ENCODE results near the gene PSME1. TPM values are rescaled to one million over a fixed set of nuclear protein-coding genes. Genes with fewer than 3 reads are reported as not detected.

PSME1 gene
- total RNA-seq, 1 donor from 2014 or later: 32.7 TPM

DNA sequence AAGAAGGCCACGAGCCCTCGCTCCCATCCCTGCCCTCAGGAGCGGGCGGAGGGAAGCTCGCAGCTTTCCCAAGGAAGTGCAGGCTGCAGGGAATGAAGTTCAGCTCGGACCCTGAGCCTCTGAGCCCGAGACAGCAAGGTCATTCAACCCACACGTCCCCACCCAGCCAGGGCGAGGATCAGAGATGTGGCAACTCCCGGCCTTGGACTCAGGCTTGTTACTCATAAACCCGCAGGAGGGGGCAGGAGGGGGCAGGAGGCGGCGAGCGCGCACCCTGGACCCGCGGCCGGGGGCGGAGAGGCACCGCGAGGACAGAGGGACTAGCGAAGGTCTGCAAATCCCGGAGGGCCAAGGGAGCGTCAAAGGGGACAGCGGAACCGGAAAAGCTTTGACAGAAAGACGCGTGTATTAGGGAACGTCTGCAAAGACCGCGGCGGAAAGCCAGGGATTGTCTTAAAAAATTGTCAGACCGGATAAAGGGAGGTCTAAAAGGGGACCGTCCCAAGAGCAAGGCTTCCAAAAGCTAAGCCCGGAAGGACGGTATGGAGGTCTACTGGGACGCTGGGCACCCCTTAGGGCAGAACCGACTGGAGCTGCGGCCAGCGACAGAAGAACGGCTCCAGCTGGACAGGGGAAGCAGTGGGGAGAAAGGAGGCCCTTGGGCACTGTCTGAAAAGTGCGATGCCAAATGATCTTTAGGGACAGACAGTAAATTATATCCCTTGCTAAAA is 22.0 kb upstream of the PSME1 start:
- H3K4me1 Mint-ChIP-seq: peaks cover 15% of the 10 kb centered on the region
- peak; percentile 92 for DNase-seq (ENCODE audit: low spot score)
- peak overlapping the region; percentile 79 for H3K4me2 ChIP-seq
- peak overlapping the region; percentile 65 for H3K27ac ChIP-seq
- peak overlapping the region; percentile 94 for H3K4me3 Mint-ChIP-seq
- H3K36me3 Mint-ChIP-seq: peaks cover 5% of the 10 kb centered on the region
- H3K27ac Mint-ChIP-seq: peak overlapping the region; percentile 95
- H3K4me1 ChIP-seq: peaks cover 6% of the 10 kb centered on the region
- H3K27me3 Mint-ChIP-seq (ENCODE audit: insufficient read depth, low read depth): peaks cover 3% of the 10 kb centered on the region
- H3K9me3 ChIP-seq (ENCODE audit: low read depth): no peaks in the 10 kb centered on the region
- no peaks in the 10 kb centered on the region for H3K36me3 ChIP-seq
- no peaks in the 10 kb centered on the region for H3K9me3 Mint-ChIP-seq
- H4K20me1 ChIP-seq (ENCODE audit: low read depth): no peaks in the 10 kb centered on the region
- peak overlapping the region; percentile 79 for H2AFZ ChIP-seq (replicated peaks)
- H3K79me2 ChIP-seq (ENCODE audit: low read depth): peaks cover 13% of the 10 kb centered on the region
- H3K27me3 ChIP-seq: no peaks in the 10 kb centered on the region
- H3K9ac ChIP-seq: peak overlapping the region; percentile 23
- TF ChIP-seq EZH2 (IDR thresholded peaks at IDR 0.05) (no peak), EZH2phosphoT487 (IDR thresholded peaks at IDR 0.05) (no peak)
- TF ChIP-seq, protein P1, sequence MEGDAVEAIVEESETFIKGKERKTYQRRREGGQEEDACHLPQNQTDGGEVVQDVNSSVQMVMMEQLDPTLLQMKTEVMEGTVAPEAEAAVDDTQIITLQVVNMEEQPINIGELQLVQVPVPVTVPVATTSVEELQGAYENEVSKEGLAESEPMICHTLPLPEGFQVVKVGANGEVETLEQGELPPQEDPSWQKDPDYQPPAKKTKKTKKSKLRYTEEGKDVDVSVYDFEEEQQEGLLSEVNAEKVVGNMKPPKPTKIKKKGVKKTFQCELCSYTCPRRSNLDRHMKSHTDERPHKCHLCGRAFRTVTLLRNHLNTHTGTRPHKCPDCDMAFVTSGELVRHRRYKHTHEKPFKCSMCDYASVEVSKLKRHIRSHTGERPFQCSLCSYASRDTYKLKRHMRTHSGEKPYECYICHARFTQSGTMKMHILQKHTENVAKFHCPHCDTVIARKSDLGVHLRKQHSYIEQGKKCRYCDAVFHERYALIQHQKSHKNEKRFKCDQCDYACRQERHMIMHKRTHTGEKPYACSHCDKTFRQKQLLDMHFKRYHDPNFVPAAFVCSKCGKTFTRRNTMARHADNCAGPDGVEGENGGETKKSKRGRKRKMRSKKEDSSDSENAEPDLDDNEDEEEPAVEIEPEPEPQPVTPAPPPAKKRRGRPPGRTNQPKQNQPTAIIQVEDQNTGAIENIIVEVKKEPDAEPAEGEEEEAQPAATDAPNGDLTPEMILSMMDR (IDR thresholded peaks at IDR 0.05): no peak
- H3F3A ChIP-seq (ENCODE audit: low read depth): peaks cover 19% of the 10 kb centered on the region
- H3K4me3 ChIP-seq: peak overlapping the region; percentile 61

DNA sequence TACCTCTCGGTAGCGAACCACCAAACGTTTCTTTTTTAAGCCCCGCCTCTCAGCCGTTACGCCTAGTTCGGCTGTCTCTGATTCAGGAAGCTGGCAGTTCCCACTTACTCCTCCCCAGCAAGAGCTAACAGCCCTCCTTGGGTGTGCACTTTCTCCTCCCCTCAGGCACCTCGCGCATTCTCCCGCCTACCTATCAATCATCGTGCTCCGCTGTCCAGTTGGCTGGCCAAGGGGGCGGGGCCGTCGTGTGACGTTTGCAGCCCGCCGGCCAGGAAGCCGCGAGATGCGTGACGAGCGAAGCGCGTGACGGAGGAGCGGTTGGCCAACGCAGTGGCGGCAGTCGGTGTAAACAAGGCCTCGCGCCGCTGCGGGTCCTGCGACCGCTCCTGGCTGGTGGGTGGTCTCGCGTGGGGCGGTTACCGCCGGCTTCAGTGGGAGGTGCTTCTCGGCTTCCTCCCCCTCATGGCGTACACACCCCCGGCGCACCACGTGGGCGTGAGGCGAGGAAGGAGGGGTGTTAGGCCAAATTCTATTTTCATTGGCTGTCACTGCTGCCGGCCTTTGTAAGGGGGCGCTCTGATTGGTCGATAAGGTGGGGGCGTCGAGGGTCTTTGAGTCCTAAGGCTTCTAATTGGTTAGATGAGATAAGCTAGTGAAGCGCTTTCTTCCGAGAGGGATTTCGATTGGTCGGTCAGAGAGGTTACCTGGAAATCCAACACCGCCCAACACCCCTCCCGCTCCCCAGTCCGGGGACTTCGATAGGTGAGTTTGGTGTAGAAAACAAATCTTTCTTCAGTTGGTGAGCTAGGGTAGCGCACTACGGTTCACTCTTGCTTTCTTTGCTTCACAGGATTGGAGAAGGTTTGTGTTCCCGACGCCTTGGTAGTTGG is 21.2 kb upstream of the PSME1 start, which contains the start of the genes DCAF11 and NRL:
DCAF11 (plus strand) TSS at position 246 of the 890 bp plus-strand sequence. CDS start 818 bp downstream, outside the sequence.
NRL (minus strand) TSS at position 418 of the 890 bp plus-strand sequence. CDS start 32,101 bp downstream, outside the sequence.
- DNase-seq (ENCODE audit: low spot score): peak; percentile 99
- peaks cover 13% of the 10 kb centered on the region for H3K79me2 ChIP-seq (ENCODE audit: low read depth)
- H3K9me3 ChIP-seq (ENCODE audit: low read depth): no peaks in the 10 kb centered on the region
- H3F3A ChIP-seq (ENCODE audit: low read depth): peaks cover 19% of the 10 kb centered on the region
- H3K27me3 ChIP-seq: no peaks in the 10 kb centered on the region
- peak within 1 kb of the TSS; percentile 65 for H3K27ac ChIP-seq
- Mint-ChIP-seq H3K4me1 (peaks cover 15% of the 10 kb centered on the region), H3K4me3 (peak within 1 kb of the TSS; percentile 94), H3K9me3 (no peaks in the 10 kb centered on the region), H3K36me3 (peaks cover 9% of the 10 kb centered on the region), H3K27ac (peak within 1 kb of the TSS; percentile 95), H3K27me3 (ENCODE audit: insufficient read depth, low read depth) (peaks cover 3% of the 10 kb centered on the region)
- TF ChIP-seq EZH2phosphoT487 (IDR thresholded peaks at IDR 0.05) (no peak), EZH2 (IDR thresholded peaks at IDR 0.05) (no peak)
- TF ChIP-seq, protein P1 (IDR thresholded peaks at IDR 0.05): no peak
- no peaks in the 10 kb centered on the region for H3K36me3 ChIP-seq
- H3K4me2 ChIP-seq: peak within 1 kb of the TSS; percentile 83
- peaks cover 6% of the 10 kb centered on the region for H3K4me1 ChIP-seq
- peak within 1 kb of the TSS; percentile 39 for H3K9ac ChIP-seq
- peak within 1 kb of the TSS; percentile 80 for H2AFZ ChIP-seq (replicated peaks)
- H4K20me1 ChIP-seq (ENCODE audit: low read depth): no peaks in the 10 kb centered on the region
- H3K4me3 ChIP-seq: peak within 1 kb of the TSS; percentile 61

DNA sequence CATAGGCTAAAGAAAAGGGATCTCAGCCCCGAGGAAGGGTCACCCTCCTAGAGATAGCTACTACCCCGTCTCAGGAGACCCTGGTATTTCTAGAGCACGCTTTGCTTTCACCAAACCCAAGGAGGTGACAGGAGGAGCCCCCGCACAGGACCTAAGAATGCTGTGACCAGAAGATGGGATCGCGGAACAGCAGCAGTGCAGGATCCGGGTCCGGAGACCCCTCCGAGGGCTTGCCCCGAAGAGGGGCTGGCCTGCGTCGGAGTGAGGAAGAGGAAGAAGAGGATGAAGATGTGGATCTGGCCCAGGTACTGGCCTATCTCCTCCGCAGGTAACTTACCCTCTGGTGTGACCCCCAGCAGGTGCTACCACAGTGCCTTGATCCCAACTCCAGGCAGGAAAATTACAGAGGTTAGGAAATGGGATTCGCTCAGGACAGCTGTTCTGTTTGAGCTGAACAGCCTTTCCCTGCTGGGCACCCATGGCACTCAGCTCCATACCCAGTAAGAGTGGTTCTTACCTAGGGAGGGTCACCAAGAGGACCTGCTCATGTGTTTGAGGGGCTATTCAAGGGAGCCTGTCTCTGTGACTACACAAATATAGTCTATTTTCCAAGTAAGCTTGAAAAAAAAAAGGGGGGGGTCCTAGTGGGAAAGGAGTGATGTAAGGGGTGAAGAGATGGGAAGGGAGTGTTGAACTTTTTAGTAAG is 20.4 kb upstream of the PSME1 start:
- H3K27me3 ChIP-seq: no peaks in the 10 kb centered on the region
- peak overlapping the region; percentile 94 for H3K4me3 Mint-ChIP-seq
- peaks cover 3% of the 10 kb centered on the region for H3K27me3 Mint-ChIP-seq (ENCODE audit: insufficient read depth, low read depth)
- peak overlapping the region; percentile 83 for H3K4me2 ChIP-seq
- H3K27ac ChIP-seq: no peak overlapping the region
- no peaks in the 10 kb centered on the region for H4K20me1 ChIP-seq (ENCODE audit: low read depth)
- no peaks in the 10 kb centered on the region for H3K9me3 Mint-ChIP-seq
- no peak overlapping the region for H3K27ac Mint-ChIP-seq
- H3F3A ChIP-seq (ENCODE audit: low read depth): peaks cover 19% of the 10 kb centered on the region
- no peaks in the 10 kb centered on the region for H3K36me3 ChIP-seq
- H3K36me3 Mint-ChIP-seq: peaks cover 9% of the 10 kb centered on the region
- DNase-seq (ENCODE audit: low spot score): no peak
- H3K79me2 ChIP-seq (ENCODE audit: low read depth): peaks cover 13% of the 10 kb centered on the region
- peak overlapping the region; percentile 61 for H3K4me3 ChIP-seq
- no peak for TF ChIP-seq EZH2phosphoT487 (IDR thresholded peaks at IDR 0.05)
- no peak for TF ChIP-seq EZH2 (IDR thresholded peaks at IDR 0.05)
- TF ChIP-seq, protein P1 (IDR thresholded peaks at IDR 0.05): no peak
- H2AFZ ChIP-seq (replicated peaks): peak overlapping the region; percentile 72
- no peaks in the 10 kb centered on the region for H3K9me3 ChIP-seq (ENCODE audit: low read depth)
- peaks cover 15% of the 10 kb centered on the region for H3K4me1 Mint-ChIP-seq
- H3K9ac ChIP-seq: peak overlapping the region; percentile 39
- H3K4me1 ChIP-seq: peaks cover 6% of the 10 kb centered on the region
